ENCODE results near the gene GNB4.

Gene GNB4

GRCh38 chr3:179421500-179421899, 29.8 kb downstream of the GNB4 start:
- no peak for FAIRE-seq
- no peak for TF ChIP-seq POLR2AphosphoS5 (IDR thresholded peaks at IDR 0.05; ENCODE audit: low read depth, low read length)
- DNase-seq (ENCODE audit: insufficient read length, low spot score), result no peak

GRCh38 chr3:179418610-179419009, 32.7 kb downstream of the GNB4 start:
- TF ChIP-seq SPI1 (IDR thresholded peaks at IDR 0.05; ENCODE audit: low read depth, low read length) (no peak), PAX5 (IDR thresholded peaks at IDR 0.05; ENCODE audit: insufficient read depth, low read length, severe bottlenecking) (no peak), POLR2A (IDR thresholded peaks at IDR 0.05; ENCODE audit: low read depth, low read length) (no peak), POU2F2 (IDR thresholded peaks at IDR 0.05; ENCODE audit: low read depth, low read length) (no peak), TAF1 (IDR thresholded peaks at IDR 0.05; ENCODE audit: low read depth, low read length) (no peak), POLR2AphosphoS5 (IDR thresholded peaks at IDR 0.05; ENCODE audit: low read depth, low read length) (no peak)
- DNase-seq (ENCODE audit: insufficient read length, low spot score) (no peak), FAIRE-seq (no peak)

GRCh38 chr3:179416681-179417080, 34.6 kb downstream of the GNB4 start:
- no peak for FAIRE-seq
- TF ChIP-seq SPI1 (IDR thresholded peaks at IDR 0.05; ENCODE audit: low read depth, low read length) (no peak), POLR2A (IDR thresholded peaks at IDR 0.05; ENCODE audit: low read depth, low read length) (no peak), TAF1 (IDR thresholded peaks at IDR 0.05; ENCODE audit: low read depth, low read length) (no peak), POU2F2 (IDR thresholded peaks at IDR 0.05; ENCODE audit: low read depth, low read length) (no peak), PAX5 (IDR thresholded peaks at IDR 0.05; ENCODE audit: insufficient read depth, low read length, severe bottlenecking) (no peak), POLR2AphosphoS5 (IDR thresholded peaks at IDR 0.05; ENCODE audit: low read depth, low read length) (no peak)
- no peak for DNase-seq (ENCODE audit: insufficient read length, low spot score)

- no peak for TF ChIP-seq TAF1 (IDR thresholded peaks at IDR 0.05; ENCODE audit: low read depth, low read length)
- no peak for TF ChIP-seq PAX5 (IDR thresholded peaks at IDR 0.05; ENCODE audit: insufficient read depth, low read length, severe bottlenecking)
- no peak for TF ChIP-seq POLR2A (IDR thresholded peaks at IDR 0.05; ENCODE audit: low read depth, low read length)
- no peak for TF ChIP-seq SPI1 (IDR thresholded peaks at IDR 0.05; ENCODE audit: low read depth, low read length)
- TF ChIP-seq POU2F2 (IDR thresholded peaks at IDR 0.05; ENCODE audit: low read depth, low read length), result no peak
- no peak for TF ChIP-seq POLR2AphosphoS5 (IDR thresholded peaks at IDR 0.05; ENCODE audit: low read depth, low read length)
- FAIRE-seq (no peak), DNase-seq (ENCODE audit: insufficient read length, low spot score) (no peak)
Measured at GRCh38 chr3:179415377-179415776, 35.9 kb downstream of the GNB4 start.

- DNase-seq (ENCODE audit: insufficient read length, low spot score) (no peak), FAIRE-seq (no peak)
- TF ChIP-seq PAX5 (IDR thresholded peaks at IDR 0.05; ENCODE audit: insufficient read depth, low read length, severe bottlenecking) (no peak), POLR2AphosphoS5 (IDR thresholded peaks at IDR 0.05; ENCODE audit: low read depth, low read length) (no peak), POLR2A (IDR thresholded peaks at IDR 0.05; ENCODE audit: low read depth, low read length) (no peak), TAF1 (IDR thresholded peaks at IDR 0.05; ENCODE audit: low read depth, low read length) (no peak), POU2F2 (IDR thresholded peaks at IDR 0.05; ENCODE audit: low read depth, low read length) (no peak)
Measured at GRCh38 chr3:179414804-179415203, 36.5 kb downstream of the GNB4 start.

GRCh38 chr3:179410999-179411398, 40.3 kb downstream of the GNB4 start:
- no peak for TF ChIP-seq POLR2A (IDR thresholded peaks at IDR 0.05; ENCODE audit: low read depth, low read length)
- no peak for TF ChIP-seq SPI1 (IDR thresholded peaks at IDR 0.05; ENCODE audit: low read depth, low read length)
- no peak for TF ChIP-seq POU2F2 (IDR thresholded peaks at IDR 0.05; ENCODE audit: low read depth, low read length)
- no peak for TF ChIP-seq POLR2AphosphoS5 (IDR thresholded peaks at IDR 0.05; ENCODE audit: low read depth, low read length)
- no peak for TF ChIP-seq PAX5 (IDR thresholded peaks at IDR 0.05; ENCODE audit: insufficient read depth, low read length, severe bottlenecking)
- TF ChIP-seq TAF1 (IDR thresholded peaks at IDR 0.05; ENCODE audit: low read depth, low read length), result no peak
- FAIRE-seq (no peak), DNase-seq (ENCODE audit: insufficient read length, low spot score) (no peak)

GRCh38 chr3:179410331-179410730, 40.9 kb downstream of the GNB4 start:
- peak; percentile 80 for FAIRE-seq
- no peak for TF ChIP-seq TAF1 (IDR thresholded peaks at IDR 0.05; ENCODE audit: low read depth, low read length)

GRCh38 chr3:179404307-179404706, 47.0 kb downstream of the GNB4 start:
- FAIRE-seq (no peak), DNase-seq (ENCODE audit: insufficient read length, low spot score) (no peak)
- no peak for TF ChIP-seq POLR2AphosphoS5 (IDR thresholded peaks at IDR 0.05; ENCODE audit: low read depth, low read length)
- no peak for TF ChIP-seq POLR2A (IDR thresholded peaks at IDR 0.05; ENCODE audit: low read depth, low read length)
- no peak for TF ChIP-seq SPI1 (IDR thresholded peaks at IDR 0.05; ENCODE audit: low read depth, low read length)
- TF ChIP-seq POU2F2 (IDR thresholded peaks at IDR 0.05; ENCODE audit: low read depth, low read length), result no peak
- TF ChIP-seq TAF1 (IDR thresholded peaks at IDR 0.05; ENCODE audit: low read depth, low read length), result no peak
- TF ChIP-seq PAX5 (IDR thresholded peaks at IDR 0.05; ENCODE audit: insufficient read depth, low read length, severe bottlenecking), result no peak

More at GRCh38 chr3:179410331-179410730, 40.9 kb downstream of the GNB4 start:
- no peak for DNase-seq (ENCODE audit: insufficient read length, low spot score)

GRCh38 chr3:179402963-179403362, 48.3 kb downstream of the GNB4 start:
- no peak for FAIRE-seq

GRCh38 chr3:179401561-179401960, 49.7 kb downstream of the GNB4 start:
- TF ChIP-seq POLR2AphosphoS5 (IDR thresholded peaks at IDR 0.05; ENCODE audit: low read depth, low read length) (no peak), SPI1 (IDR thresholded peaks at IDR 0.05; ENCODE audit: low read depth, low read length) (no peak), PAX5 (IDR thresholded peaks at IDR 0.05; ENCODE audit: insufficient read depth, low read length, severe bottlenecking) (no peak), POU2F2 (IDR thresholded peaks at IDR 0.05; ENCODE audit: low read depth, low read length) (no peak), TAF1 (IDR thresholded peaks at IDR 0.05; ENCODE audit: low read depth, low read length) (no peak), POLR2A (IDR thresholded peaks at IDR 0.05; ENCODE audit: low read depth, low read length) (no peak)
- DNase-seq (ENCODE audit: insufficient read length, low spot score), result no peak
- FAIRE-seq, result no peak

More at GRCh38 chr3:179402963-179403362, 48.3 kb downstream of the GNB4 start:
- TF ChIP-seq TAF1 (IDR thresholded peaks at IDR 0.05; ENCODE audit: low read depth, low read length) (no peak), POLR2A (IDR thresholded peaks at IDR 0.05; ENCODE audit: low read depth, low read length) (no peak), POU2F2 (IDR thresholded peaks at IDR 0.05; ENCODE audit: low read depth, low read length) (no peak), SPI1 (IDR thresholded peaks at IDR 0.05; ENCODE audit: low read depth, low read length) (no peak), PAX5 (IDR thresholded peaks at IDR 0.05; ENCODE audit: insufficient read depth, low read length, severe bottlenecking) (no peak), POLR2AphosphoS5 (IDR thresholded peaks at IDR 0.05; ENCODE audit: low read depth, low read length) (no peak)
- DNase-seq (ENCODE audit: insufficient read length, low spot score), result no peak
